GM18519 (cell line): ENCODE measurements around the gene CASP10.
"Not testable (repeated sequence)": the region's sequence is repeated elsewhere in the genome, so short reads cannot be mapped to it uniquely, and the experiment has no call there.

Source experiments
- ATAC-seq: cut with Tn5 transposase; IDR thresholded peaks from one replicate; pipeline ENCODE4 v1.9.1; 2021; ENCODE audit warnings: mild to moderate bottlenecking, moderate library complexity; ENCODE audit not compliant: unreplicated experiment, low FRiP score

CASP10 gene

GRCh38 chr2:201154615-201155399 lies 28.1 kb upstream of the CASP10 start:
- ATAC-seq = no peak

- ATAC-seq = no peak
Observed at GRCh38 chr2:201156036-201156435, 26.9 kb upstream of the CASP10 start.

- no peak for ATAC-seq
Observed at GRCh38 chr2:201156640-201157039, 26.3 kb upstream of the CASP10 start.

- peak; percentile 10 for ATAC-seq
Observed at GRCh38 chr2:201157694-201158093, 25.2 kb upstream of the CASP10 start.

GRCh38 chr2:201158111-201158929 lies 24.6 kb upstream of the CASP10 start:
- peak; percentile 74 for ATAC-seq

GRCh38 chr2:201164166-201164565 lies 18.8 kb upstream of the CASP10 start:
- ATAC-seq = no peak

- no peak for ATAC-seq
Observed at GRCh38 chr2:201167546-201167945, 15.4 kb upstream of the CASP10 start.

- not testable (repeated sequence) for ATAC-seq
Observed at GRCh38 chr2:201168496-201168895, 14.4 kb upstream of the CASP10 start.

- ATAC-seq = no peak
Observed at GRCh38 chr2:201171259-201171814, 11.6 kb upstream of the CASP10 start.

GRCh38 chr2:201172279-201172678 lies 10.7 kb upstream of the CASP10 start:
- ATAC-seq = no peak

- ATAC-seq = no peak
Observed at GRCh38 chr2:201174687-201175086, 8.3 kb upstream of the CASP10 start.

GRCh38 chr2:201176081-201176481 lies 6.9 kb upstream of the CASP10 start:
- ATAC-seq = no peak

- ATAC-seq = no peak
Observed at GRCh38 chr2:201180010-201180409, 2.9 kb upstream of the CASP10 start.

GRCh38 chr2:201183365-201183727 lies 405 bp downstream of the CASP10 start:
- ATAC-seq = no peak

GRCh38 chr2:201183835-201184234 lies 894 bp downstream of the CASP10 start:
- not testable (repeated sequence) for ATAC-seq

- ATAC-seq = not testable (repeated sequence)
Observed at GRCh38 chr2:201184248-201184647, 1.3 kb downstream of the CASP10 start.

GRCh38 chr2:201185863-201186262 lies 2.9 kb downstream of the CASP10 start:
- ATAC-seq = no peak

- ATAC-seq = no peak
Observed at GRCh38 chr2:201186982-201187381, 4.0 kb downstream of the CASP10 start.

- ATAC-seq = no peak
Observed at GRCh38 chr2:201188449-201188848, 5.5 kb downstream of the CASP10 start.

GRCh38 chr2:201191132-201191875 lies 8.4 kb downstream of the CASP10 start:
- no peak for ATAC-seq

GRCh38 chr2:201194097-201194496 lies 11.2 kb downstream of the CASP10 start:
- ATAC-seq = peak; percentile 94
